Memory B cell (primary cell): ENCODE data around the gene WWTR1.

ENCODE experiments used
- ATAC-seq: fragments of 150-1000 bp; cut with Tn5 transposase; 2 replicates; pipeline ENCODE4 v1.10.0; 2021; ENCODE audit warnings: low read depth, mild to moderate bottlenecking, moderate library complexity
- DNase-seq, 2 donors: peaks; one replicate each; pipeline ENCODE4 v3.0.0; 2022; ENCODE audit warnings: low spot score in 2 of 2
- H3K27ac Mint-ChIP-seq: one replicate; pipeline ENCODE4 v1.8.0; 2022; ENCODE audit warnings: mild to moderate bottlenecking, moderate library complexity, mixed read lengths
- H3K27me3 Mint-ChIP-seq: one replicate; pipeline ENCODE4 v1.8.0; 2022; ENCODE audit warnings: mixed read lengths
- H3K36me3 Mint-ChIP-seq: one replicate; pipeline ENCODE4 v1.8.0; 2022; ENCODE audit warnings: mild to moderate bottlenecking, mixed read lengths
- H3K4me1 Mint-ChIP-seq: one replicate; pipeline ENCODE4 v1.8.0; 2022; ENCODE audit warnings: mixed read lengths
- H3K4me3 Mint-ChIP-seq: one replicate; pipeline ENCODE4 v1.8.0; 2022; ENCODE audit warnings: mild to moderate bottlenecking, moderate library complexity, mixed read lengths
- H3K9me3 Mint-ChIP-seq: one replicate; pipeline ENCODE4 v1.8.0; 2022; ENCODE audit warnings: mixed read lengths

Gene WWTR1

DNA sequence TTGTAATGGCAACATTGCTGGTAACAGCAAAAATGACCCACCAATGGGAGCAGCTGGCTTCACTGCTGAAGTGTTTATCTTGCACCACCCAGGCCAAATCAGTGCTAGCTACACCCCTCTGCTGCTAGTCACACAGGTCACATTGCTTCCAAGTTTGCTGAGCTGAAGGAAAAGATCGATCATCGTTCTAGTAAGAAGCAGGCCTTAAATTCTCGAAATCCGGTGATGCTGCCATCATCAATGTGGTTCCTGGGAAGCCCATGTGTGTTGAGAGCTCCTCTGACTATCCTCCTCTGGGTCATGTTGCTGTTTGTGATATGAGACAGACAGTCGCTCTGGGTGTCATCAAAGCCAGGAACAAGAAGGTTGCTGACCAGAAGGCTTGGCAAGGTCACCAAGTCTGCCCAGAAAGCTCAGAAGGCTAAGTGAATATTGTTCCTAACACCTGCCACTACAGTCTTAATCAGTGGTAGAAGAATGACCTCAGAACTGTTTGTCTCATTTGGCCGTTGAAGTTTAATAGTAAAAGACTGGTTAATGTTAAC, 162.2 kb downstream of the WWTR1 start:
- H3K9me3 Mint-ChIP-seq, result peaks cover 1% of the 10 kb centered on the region
- peaks cover 4% of the 10 kb centered on the region for H3K4me1 Mint-ChIP-seq
- peaks cover 14% of the 10 kb centered on the region for H3K27me3 Mint-ChIP-seq
- DNase-seq, result no peak
- H3K4me3 Mint-ChIP-seq, result no peak overlapping the region
- H3K27ac Mint-ChIP-seq, result no peak overlapping the region
- H3K36me3 Mint-ChIP-seq, result no peaks in the 10 kb centered on the region
- ATAC-seq, result no peak

DNA sequence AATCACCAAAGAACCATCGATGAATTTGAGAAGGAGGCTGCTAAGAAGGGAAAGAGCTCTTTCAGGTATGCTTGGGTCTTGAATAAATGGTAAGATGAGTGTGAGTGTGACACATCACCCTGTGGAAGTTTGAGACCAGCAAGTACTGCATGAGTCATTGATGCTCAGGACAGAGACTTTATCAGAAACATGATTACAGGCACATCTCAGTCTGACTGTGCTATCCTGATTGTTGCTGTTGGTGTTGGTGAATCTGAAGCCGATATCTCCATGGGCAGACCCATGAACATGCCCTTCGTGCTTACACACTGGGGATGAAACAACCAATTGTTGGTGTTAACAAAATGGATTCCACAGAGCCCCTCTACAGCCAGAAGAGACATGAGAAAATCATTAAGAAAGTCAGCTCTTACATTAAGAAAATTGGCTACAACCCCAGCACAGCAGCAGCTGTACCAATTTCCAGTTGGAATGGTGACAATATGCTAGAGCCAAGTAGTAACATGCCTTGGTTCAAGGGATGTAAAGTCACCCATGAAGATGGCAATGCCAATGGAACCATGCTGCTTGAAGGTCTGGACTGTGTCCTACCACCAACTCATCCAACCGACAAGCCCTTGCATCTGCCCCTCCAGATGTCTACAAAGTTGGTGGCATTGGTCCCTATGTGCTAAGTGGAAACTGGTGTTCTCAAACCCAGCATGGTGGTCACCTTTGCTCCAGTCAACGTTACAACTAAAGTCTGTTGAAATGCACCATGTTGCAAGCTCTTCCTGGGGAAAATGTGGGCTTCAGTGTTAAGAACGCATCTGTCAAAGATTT, 162.9 kb downstream of the WWTR1 start:
- Mint-ChIP-seq H3K4me3 (no peak overlapping the region), H3K9me3 (peaks cover 1% of the 10 kb centered on the region), H3K36me3 (no peaks in the 10 kb centered on the region), H3K4me1 (peaks cover 4% of the 10 kb centered on the region), H3K27me3 (peaks cover 17% of the 10 kb centered on the region), H3K27ac (no peak overlapping the region)
- ATAC-seq (no peak), DNase-seq (no peak)

DNA sequence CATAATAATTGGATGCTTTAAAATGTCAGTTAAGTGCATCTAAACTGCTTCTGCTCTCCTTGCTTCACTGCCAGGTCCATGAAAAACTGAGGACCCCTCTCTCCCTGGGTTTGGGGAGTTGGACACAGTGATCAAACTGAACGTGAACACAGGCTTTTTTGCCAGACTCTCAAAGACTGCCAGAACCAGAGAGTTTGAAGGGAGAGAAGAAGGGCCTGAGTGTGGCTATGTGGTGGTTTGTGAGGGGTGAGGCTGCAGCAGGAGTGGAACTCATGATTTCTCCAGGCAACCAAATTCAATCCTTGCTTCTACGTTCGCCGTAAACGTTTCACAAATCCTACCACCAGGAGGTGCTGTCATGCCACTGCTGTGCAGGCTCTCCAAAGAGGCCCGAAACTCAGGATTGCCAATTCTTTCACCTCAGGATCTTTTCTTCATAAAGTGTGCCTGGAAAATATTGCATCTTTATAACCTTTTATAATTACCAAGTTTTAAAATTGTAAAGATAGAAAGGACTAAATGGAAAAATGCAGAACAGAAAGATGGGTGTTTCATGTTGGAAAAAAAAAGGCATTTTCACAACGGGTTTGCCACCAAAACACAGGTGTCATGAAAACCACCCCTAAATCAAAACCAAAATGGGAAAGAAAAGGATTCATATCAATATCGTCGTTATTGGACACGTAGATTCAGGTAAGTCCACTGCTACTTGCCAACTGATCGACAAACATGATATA, 163.6 kb downstream of the WWTR1 start:
- H3K9me3 Mint-ChIP-seq, result peaks cover 1% of the 10 kb centered on the region
- ATAC-seq (no peak), DNase-seq (peak in 1 of 2 donors; percentile 23)
- no peaks in the 10 kb centered on the region for H3K36me3 Mint-ChIP-seq
- peaks cover 4% of the 10 kb centered on the region for H3K4me1 Mint-ChIP-seq
- H3K27ac Mint-ChIP-seq, result no peak overlapping the region
- peaks cover 18% of the 10 kb centered on the region for H3K27me3 Mint-ChIP-seq
- H3K4me3 Mint-ChIP-seq, result no peak overlapping the region

DNA sequence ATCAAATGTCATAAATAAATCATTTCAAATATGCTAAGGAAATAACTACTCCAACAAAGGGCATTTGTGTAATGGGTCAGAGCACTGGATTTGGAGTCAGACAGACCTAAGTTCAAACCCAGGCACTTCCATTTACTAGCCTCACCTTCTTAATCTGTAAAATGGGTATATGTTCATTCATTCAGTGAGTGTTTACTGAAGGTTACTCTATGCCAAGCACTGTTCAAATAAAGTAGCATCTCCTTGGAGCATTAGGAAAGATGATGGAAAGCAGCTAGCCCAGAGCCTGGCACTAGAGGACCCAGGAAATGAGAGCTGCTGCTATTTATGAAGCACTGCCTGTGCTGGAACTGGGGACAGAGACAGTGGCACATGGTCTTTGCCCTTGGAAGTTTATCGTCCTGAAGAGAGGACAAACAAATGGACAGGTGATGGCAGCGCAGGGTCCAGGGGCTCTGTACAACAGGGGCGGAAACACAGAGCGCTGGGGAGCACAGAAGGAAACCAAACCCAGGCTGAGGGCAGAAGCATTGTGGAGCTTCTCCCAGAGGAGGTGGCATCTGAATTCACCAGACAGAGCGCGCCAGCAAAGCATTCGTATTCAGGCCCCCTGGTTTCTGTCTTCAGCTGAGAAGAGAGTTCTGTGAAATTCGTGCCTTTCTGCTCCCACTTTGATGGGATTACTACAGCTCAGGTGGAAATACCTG, 164.4 kb downstream of the WWTR1 start:
- Mint-ChIP-seq H3K27me3 (peaks cover 18% of the 10 kb centered on the region), H3K4me3 (no peak overlapping the region), H3K36me3 (no peaks in the 10 kb centered on the region), H3K4me1 (peaks cover 4% of the 10 kb centered on the region), H3K27ac (no peak overlapping the region), H3K9me3 (peaks cover 1% of the 10 kb centered on the region)
- DNase-seq (no peak), ATAC-seq (no peak)

DNA sequence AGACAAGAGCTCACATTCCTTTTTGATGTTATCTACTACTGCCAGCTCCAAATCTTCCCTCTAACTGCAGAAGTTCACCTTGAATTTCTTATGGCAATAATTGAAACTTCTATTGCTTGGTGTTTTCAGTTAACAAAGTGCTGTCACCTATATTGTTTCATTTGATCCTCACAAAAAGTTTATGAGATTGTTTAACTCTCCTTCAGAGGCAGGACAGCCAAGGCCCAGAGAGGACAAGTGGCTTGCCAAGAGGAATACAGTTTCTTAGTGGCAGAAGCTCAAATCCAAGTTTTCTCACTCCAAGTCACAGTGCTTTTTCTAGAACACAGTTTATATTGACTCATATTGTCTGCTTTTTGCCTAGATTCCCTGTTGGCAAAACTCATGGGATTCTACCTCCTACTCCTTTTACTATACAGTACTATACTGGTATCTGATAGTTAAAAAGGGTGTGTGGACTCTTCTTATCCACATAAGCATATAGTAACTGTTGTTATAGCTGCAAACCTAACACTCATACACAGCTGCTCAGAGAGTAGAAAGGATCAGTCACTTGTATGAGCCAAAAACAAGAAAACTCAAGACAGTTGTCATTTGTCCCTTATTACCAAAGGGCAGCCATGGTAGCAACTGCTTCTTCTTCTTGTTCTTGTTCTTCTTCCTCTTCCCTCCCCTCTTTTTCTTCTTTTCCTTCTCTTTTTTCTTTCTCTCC, 167.4 kb downstream of the WWTR1 start:
- DNase-seq, result no peak
- H3K36me3 Mint-ChIP-seq, result no peaks in the 10 kb centered on the region
- H3K4me3 Mint-ChIP-seq, result no peak overlapping the region
- no peak overlapping the region for H3K27ac Mint-ChIP-seq
- peaks cover 1% of the 10 kb centered on the region for H3K9me3 Mint-ChIP-seq
- peaks cover 6% of the 10 kb centered on the region for H3K4me1 Mint-ChIP-seq
- H3K27me3 Mint-ChIP-seq, result peaks cover 17% of the 10 kb centered on the region
- ATAC-seq, result no peak

DNA sequence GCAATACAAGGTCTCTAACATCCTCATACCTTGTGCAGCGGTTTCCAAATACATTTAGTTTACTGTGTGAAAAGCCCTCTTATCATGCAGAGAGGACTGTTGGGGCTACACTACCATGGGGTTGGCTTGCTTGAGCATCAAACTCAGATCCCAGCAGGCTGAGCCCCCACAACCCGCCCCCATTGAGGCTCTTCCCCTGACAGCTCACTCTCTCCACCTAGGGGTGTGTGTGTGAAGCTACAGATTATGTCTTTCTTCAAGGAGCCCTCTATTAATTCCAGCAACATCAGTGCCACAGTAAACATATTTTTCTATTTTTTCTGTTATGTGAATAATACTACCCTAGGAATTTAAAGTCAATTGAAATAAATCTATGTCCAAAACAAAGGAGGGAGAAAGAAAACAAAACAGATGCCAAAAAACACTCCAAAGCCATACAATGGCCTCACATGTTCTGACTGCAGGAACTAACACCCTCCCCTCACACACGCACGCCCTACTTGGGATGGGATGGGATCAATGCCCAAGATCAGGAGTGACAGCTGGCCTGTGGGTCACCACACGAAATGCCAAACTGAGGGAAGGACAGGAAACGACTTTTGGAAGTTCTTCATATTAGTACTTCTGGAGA, 168.7 kb downstream of the WWTR1 start:
- H3K27ac Mint-ChIP-seq, result no peak overlapping the region
- ATAC-seq, result no peak

DNA sequence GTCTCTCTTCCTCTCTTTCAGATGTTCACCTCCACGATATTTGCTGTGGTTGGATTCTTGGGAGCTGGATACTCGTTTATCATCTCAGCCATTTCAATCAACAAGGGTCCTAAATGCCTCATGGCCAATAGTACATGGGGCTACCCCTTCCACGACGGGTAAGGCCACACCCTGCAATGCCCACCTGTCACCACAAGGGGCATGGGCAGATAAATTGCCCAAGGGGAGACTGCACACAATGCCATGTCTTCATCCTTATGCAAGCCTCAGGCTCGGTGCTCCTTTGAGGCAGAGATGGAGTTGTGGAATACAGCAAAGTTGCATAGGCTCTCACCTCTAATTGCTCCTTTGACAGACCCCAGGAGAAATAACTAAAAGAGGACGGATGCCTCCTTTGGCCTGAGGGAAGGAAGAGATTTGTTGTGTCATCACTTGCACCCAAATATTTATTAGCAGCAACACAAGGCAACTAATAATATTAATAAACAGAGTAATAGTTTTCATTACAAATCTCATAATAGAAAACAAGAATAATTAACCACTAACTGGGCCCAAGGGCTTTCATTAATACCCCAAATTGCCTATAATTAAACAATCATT, 170.1 kb downstream of the WWTR1 start:
- H3K27ac Mint-ChIP-seq, result no peak overlapping the region
- H3K36me3 Mint-ChIP-seq, result no peaks in the 10 kb centered on the region
- no peak overlapping the region for H3K4me3 Mint-ChIP-seq
- H3K9me3 Mint-ChIP-seq, result peaks cover 1% of the 10 kb centered on the region
- ATAC-seq (no peak), DNase-seq (peak in 1 of 2 donors; percentile 17)
- peaks cover 2% of the 10 kb centered on the region for H3K4me1 Mint-ChIP-seq
- peaks cover 14% of the 10 kb centered on the region for H3K27me3 Mint-ChIP-seq

More for the DNA sequence above, 168.7 kb downstream of the WWTR1 start:
- H3K9me3 Mint-ChIP-seq, result peaks cover 1% of the 10 kb centered on the region
- peaks cover 16% of the 10 kb centered on the region for H3K27me3 Mint-ChIP-seq
- H3K36me3 Mint-ChIP-seq, result no peaks in the 10 kb centered on the region
- DNase-seq, result no peak
- H3K4me1 Mint-ChIP-seq, result peaks cover 6% of the 10 kb centered on the region
- H3K4me3 Mint-ChIP-seq, result no peak overlapping the region

DNA sequence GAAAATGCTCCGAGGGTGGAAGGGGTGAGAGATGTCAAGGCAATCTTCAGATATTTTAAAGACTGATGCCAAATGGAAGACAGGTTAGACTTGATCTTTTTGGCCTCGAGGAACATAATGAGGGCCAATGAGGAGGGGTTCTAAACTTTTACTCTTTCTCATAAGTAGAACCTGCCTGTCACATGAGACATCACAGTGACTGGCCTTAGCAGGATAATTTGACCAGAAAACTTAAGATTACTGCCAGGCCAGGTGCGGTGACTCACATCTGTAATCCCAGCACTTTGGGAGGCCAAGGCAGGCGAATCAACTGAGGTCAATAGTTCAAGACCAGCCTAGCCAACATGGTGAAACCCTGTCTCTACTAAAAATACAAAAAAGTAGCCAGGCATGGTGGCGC, 171.1 kb downstream of the WWTR1 start:
- no peaks in the 10 kb centered on the region for H3K36me3 Mint-ChIP-seq
- no peak for ATAC-seq
- H3K27ac Mint-ChIP-seq, result no peak overlapping the region
- peaks cover 2% of the 10 kb centered on the region for H3K4me1 Mint-ChIP-seq
- no peak for DNase-seq
- peaks cover 1% of the 10 kb centered on the region for H3K9me3 Mint-ChIP-seq
- H3K27me3 Mint-ChIP-seq, result peaks cover 10% of the 10 kb centered on the region
- no peak overlapping the region for H3K4me3 Mint-ChIP-seq

DNA sequence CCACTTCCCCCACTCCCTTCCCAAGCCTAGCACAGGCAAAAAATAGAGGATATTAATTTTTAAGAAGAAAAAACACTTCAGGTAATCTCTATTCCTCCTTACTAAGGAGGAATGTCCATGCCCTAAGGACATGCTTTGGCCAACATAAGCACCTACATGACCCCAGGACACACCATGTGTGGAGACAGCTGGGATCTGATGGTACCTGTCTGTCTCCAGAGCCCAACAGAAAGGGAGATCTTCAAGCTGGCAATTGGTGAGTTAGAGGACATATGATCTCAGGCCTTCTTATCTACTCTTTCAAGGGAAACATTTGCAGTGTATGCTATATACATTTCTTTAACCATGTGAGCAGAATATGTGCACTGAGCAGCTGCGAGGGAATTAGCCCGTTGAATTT, 176.3 kb downstream of the WWTR1 start:
- Mint-ChIP-seq H3K4me1 (no peaks in the 10 kb centered on the region), H3K27me3 (peaks cover 5% of the 10 kb centered on the region), H3K9me3 (no peaks in the 10 kb centered on the region), H3K36me3 (no peaks in the 10 kb centered on the region), H3K27ac (no peak overlapping the region), H3K4me3 (no peak overlapping the region)
- no peak for ATAC-seq
- no peak for DNase-seq

DNA sequence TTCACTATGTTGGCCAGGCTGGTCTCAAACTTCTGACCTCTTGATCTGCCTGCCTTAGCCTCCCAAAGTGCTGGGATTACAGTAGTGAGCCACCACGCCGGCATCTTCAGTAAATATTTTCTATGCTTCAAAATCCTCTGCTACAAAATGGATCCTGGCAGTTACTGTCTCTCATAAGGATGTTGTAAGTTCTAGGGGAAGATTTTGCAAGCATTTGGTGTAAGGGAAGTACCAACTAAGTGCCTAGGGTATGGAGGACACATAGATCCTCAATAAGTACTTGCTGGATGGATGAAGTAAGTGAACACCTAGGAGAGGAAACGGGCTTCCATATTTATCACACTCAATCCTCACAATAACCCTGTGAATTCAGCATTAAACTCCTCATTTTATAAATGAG, 176.8 kb downstream of the WWTR1 start:
- no peaks in the 10 kb centered on the region for H3K4me1 Mint-ChIP-seq
- ATAC-seq (no peak), DNase-seq (no peak)
- H3K27ac Mint-ChIP-seq, result no peak overlapping the region
- H3K9me3 Mint-ChIP-seq, result no peaks in the 10 kb centered on the region
- H3K27me3 Mint-ChIP-seq, result peaks cover 5% of the 10 kb centered on the region
- no peaks in the 10 kb centered on the region for H3K36me3 Mint-ChIP-seq
- no peak overlapping the region for H3K4me3 Mint-ChIP-seq

DNA sequence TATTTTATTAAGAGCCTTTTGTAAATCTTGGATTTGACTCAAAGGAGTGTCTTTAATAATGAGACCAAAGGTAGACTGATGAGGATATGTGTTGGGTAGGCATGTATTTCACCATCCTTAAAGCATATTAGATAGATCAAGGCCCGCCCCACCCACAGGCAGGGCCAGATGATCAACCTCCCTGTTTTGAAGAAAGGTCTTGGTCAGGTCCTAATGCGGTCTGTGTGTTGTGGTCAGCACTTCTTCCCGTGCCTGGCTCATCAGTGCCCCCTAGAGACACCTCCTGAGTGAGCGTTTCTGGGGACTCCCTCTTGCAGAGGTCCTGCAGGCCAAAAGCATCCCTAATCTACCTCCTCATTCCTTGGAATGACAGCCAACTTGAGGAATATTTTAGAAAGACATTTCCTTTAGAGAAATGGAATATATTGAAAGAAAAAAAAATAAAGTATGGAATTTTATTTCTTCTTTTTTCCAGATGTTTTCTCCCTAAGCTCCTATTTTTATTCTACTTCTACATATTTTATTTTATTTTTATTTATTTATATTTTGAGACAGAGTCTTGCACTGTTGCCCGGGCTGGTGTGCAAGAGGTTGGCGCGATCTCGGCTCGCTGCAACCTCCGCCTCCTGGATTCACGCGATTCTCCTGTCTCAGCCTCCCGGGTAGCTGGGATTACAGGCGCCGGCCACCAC, 177.4 kb downstream of the WWTR1 start:
- no peaks in the 10 kb centered on the region for H3K4me1 Mint-ChIP-seq
- H3K4me3 Mint-ChIP-seq, result no peak overlapping the region
- DNase-seq (no peak), ATAC-seq (peak; percentile 41)
- H3K9me3 Mint-ChIP-seq, result no peaks in the 10 kb centered on the region
- H3K36me3 Mint-ChIP-seq, result no peaks in the 10 kb centered on the region
- H3K27ac Mint-ChIP-seq, result no peak overlapping the region
- H3K27me3 Mint-ChIP-seq, result peaks cover 4% of the 10 kb centered on the region

DNA sequence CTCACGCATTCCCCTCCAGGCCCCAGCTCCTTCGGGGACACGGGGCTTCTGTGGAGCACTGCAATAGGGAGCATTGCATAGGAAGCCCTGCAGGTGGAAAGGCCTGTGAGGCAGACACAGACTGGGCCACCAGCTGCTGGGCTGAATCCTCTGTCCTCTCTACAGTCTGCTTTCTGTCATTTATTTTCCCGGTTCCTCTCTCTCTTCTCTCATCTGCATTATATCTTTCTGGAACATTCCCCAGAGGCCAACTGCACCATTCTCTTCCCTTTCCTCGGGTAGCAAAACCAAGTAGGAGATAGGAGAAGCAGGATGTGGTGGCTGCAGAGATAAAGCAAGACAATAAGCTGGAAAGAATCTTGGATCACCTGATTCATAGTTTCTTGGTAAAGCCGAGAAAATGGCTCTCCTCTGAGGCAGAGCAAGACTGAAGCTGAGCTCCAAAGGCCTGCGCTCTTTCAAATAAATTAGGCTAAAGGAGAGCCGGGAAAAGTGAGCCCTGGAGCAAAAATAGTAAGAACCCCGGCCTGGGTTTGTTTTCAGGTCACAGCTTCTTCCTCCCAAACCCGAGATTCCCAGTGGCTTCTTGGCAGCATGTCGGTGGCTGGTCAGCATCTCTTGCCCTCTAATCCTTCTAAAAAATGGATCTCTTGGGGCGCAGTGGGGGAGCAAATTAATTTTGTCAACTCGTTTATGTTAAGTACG, 178.1 kb downstream of the WWTR1 start:
- Mint-ChIP-seq H3K9me3 (no peaks in the 10 kb centered on the region), H3K36me3 (no peaks in the 10 kb centered on the region), H3K27ac (no peak overlapping the region), H3K27me3 (peaks cover 4% of the 10 kb centered on the region), H3K4me1 (no peaks in the 10 kb centered on the region), H3K4me3 (no peak overlapping the region)
- no peak for ATAC-seq
- no peak for DNase-seq
